ENCODE measurements around the gene NDUFB10. TPM values are rescaled to one million over a fixed set of nuclear protein-coding genes. Genes with fewer than 3 reads are reported as not detected.

The NDUFB10 gene
- total RNA-seq, 4 donors from 2014 or later, result 214 to 400 (median 243) TPM

- WGBS, 2 donors (ENCODE audit: low coverage in 1 of 2), result no CpG with 5 or more reads among the region's 39 CpGs
- Histone ChIP-seq H3K27me3 (no peaks in the 10 kb centered on the region), H3K27ac (no peak overlapping the region), H3K36me3 (peaks cover 0 to 72% of the 10 kb centered on the region in 2 donors), H3K4me3 (no peak overlapping the region), H3K4me1 (peaks cover 0 to 20% (median 12%) of the 10 kb centered on the region in 3 donors), H3K9me3 (no peaks in the 10 kb centered on the region)
- TF ChIP-seq EP300 (IDR thresholded peaks at IDR 0.05) (no peak), POLR2AphosphoS5 (IDR thresholded peaks at IDR 0.05) (no peak), POLR2A (IDR thresholded peaks at IDR 0.05) (no peak), CTCF (IDR thresholded peaks at IDR 0.05) (no peak)
- no peak for ATAC-seq
Observed at GRCh38 chr16:1998852-1999801, 39.8 kb downstream of the NDUFB10 start.

GRCh38 chr16:1999866-2000514, 40.7 kb downstream of the NDUFB10 start:
- Histone ChIP-seq H3K27me3 (no peaks in the 10 kb centered on the region), H3K36me3 (peaks cover 0 to 78% of the 10 kb centered on the region in 2 donors), H3K9me3 (no peaks in the 10 kb centered on the region), H3K4me3 (no peak overlapping the region), H3K27ac (no peak overlapping the region), H3K4me1 (peaks cover 0 to 28% (median 16%) of the 10 kb centered on the region in 3 donors)
- TF ChIP-seq POLR2AphosphoS5 (IDR thresholded peaks at IDR 0.05) (no peak), CTCF (IDR thresholded peaks at IDR 0.05) (no peak), EP300 (IDR thresholded peaks at IDR 0.05) (no peak), POLR2A (IDR thresholded peaks at IDR 0.05) (no peak)
- WGBS, 2 donors (ENCODE audit: low coverage in 1 of 2), result 80% methylated on average over 4 of the region's 28 CpGs; no CpG with 5 or more reads in 1 of the 2 donors
- ATAC-seq, result no peak

GRCh38 chr16:2001035-2001434, 41.7 kb downstream of the NDUFB10 start:
- Histone ChIP-seq H3K36me3 (peaks cover 0 to 81% of the 10 kb centered on the region in 2 donors), H3K27me3 (no peaks in the 10 kb centered on the region), H3K9me3 (no peaks in the 10 kb centered on the region), H3K4me3 (no peak overlapping the region), H3K27ac (no peak overlapping the region), H3K4me1 (peaks cover 0 to 39% (median 24%) of the 10 kb centered on the region in 3 donors)
- no peak for ATAC-seq
- WGBS, 2 donors (ENCODE audit: low coverage in 1 of 2), result no CpG with 5 or more reads among the region's 19 CpGs
- no peak for TF ChIP-seq POLR2AphosphoS5 (IDR thresholded peaks at IDR 0.05)
- TF ChIP-seq POLR2A (IDR thresholded peaks at IDR 0.05), result no peak
- TF ChIP-seq EP300 (IDR thresholded peaks at IDR 0.05), result no peak
- no peak for TF ChIP-seq CTCF (IDR thresholded peaks at IDR 0.05)

GRCh38 chr16:2001456-2002355, 42.4 kb downstream of the NDUFB10 start:
- Histone ChIP-seq H3K36me3 (peaks cover 0 to 78% of the 10 kb centered on the region in 2 donors), H3K4me1 (peaks cover 0 to 43% (median 24%) of the 10 kb centered on the region in 3 donors), H3K4me3 (no peak overlapping the region), H3K9me3 (no peaks in the 10 kb centered on the region), H3K27ac (no peak overlapping the region), H3K27me3 (no peaks in the 10 kb centered on the region)
- ATAC-seq, result no peak
- 80% methylated on average over 5 of the region's 53 CpGs; no CpG with 5 or more reads in 1 of the 2 donors for WGBS, 2 donors (ENCODE audit: low coverage in 1 of 2)
- TF ChIP-seq EP300 (IDR thresholded peaks at IDR 0.05) (no peak), POLR2A (IDR thresholded peaks at IDR 0.05) (no peak), CTCF (IDR thresholded peaks at IDR 0.05) (no peak), POLR2AphosphoS5 (IDR thresholded peaks at IDR 0.05) (no peak)
